ENCODE measurements around the gene MAGOH. TPM values are rescaled to one million over a fixed set of nuclear protein-coding genes. Genes with fewer than 3 reads are reported as not detected.

Gene MAGOH
- total RNA-seq, 1 donor from 2014 or later = 27.3 TPM

DNA sequence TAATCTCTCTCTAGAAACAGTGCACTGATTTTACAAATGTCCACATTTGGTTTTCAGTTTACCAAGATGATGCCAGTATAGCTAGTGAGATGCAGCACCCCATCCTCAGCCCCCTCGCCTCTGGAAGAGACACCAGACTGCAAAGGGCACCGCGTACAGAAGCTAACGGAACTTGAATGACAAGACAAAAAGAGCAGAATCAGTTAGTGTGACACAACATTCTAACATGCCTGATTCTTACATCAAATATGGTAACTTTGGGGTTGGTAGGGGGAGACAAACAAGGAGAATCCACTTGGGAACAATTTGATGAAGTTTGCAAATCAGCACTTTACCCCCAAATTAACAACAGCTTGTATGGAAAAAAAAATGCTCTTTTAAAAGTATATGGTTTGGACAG is 4.1 kb upstream of the MAGOH start:
- DNase-seq = no peak
- H3K27me3 Mint-ChIP-seq (ENCODE audit: unreplicated experiment) = peaks cover 13% of the 10 kb centered on the region

GRCh38 chr1:53241828-53242227 is 3.5 kb upstream of the MAGOH start:
- peaks cover 6% of the 10 kb centered on the region for H3K9me3 Mint-ChIP-seq (ENCODE audit: unreplicated experiment)
- no peak overlapping the region for H3K4me3 Mint-ChIP-seq (ENCODE audit: unreplicated experiment)
- no peaks in the 10 kb centered on the region for H3K36me3 Mint-ChIP-seq (ENCODE audit: unreplicated experiment)
- H3K27ac Mint-ChIP-seq (ENCODE audit: unreplicated experiment) = no peak overlapping the region
- TF ChIP-seq, protein P1, sequence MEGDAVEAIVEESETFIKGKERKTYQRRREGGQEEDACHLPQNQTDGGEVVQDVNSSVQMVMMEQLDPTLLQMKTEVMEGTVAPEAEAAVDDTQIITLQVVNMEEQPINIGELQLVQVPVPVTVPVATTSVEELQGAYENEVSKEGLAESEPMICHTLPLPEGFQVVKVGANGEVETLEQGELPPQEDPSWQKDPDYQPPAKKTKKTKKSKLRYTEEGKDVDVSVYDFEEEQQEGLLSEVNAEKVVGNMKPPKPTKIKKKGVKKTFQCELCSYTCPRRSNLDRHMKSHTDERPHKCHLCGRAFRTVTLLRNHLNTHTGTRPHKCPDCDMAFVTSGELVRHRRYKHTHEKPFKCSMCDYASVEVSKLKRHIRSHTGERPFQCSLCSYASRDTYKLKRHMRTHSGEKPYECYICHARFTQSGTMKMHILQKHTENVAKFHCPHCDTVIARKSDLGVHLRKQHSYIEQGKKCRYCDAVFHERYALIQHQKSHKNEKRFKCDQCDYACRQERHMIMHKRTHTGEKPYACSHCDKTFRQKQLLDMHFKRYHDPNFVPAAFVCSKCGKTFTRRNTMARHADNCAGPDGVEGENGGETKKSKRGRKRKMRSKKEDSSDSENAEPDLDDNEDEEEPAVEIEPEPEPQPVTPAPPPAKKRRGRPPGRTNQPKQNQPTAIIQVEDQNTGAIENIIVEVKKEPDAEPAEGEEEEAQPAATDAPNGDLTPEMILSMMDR (IDR thresholded peaks at IDR 0.05; ENCODE audit: partially characterized antibody, unreplicated experiment) = no peak
- H3K27me3 Mint-ChIP-seq (ENCODE audit: unreplicated experiment) = peaks cover 13% of the 10 kb centered on the region
- peaks cover 6% of the 10 kb centered on the region for H3K4me1 Mint-ChIP-seq (ENCODE audit: low read depth, unreplicated experiment)
- DNase-seq = no peak

More for the DNA sequence above, 4.1 kb upstream of the MAGOH start:
- peaks cover 6% of the 10 kb centered on the region for H3K9me3 Mint-ChIP-seq (ENCODE audit: unreplicated experiment)
- H3K4me3 Mint-ChIP-seq (ENCODE audit: unreplicated experiment) = no peak overlapping the region
- peaks cover 6% of the 10 kb centered on the region for H3K4me1 Mint-ChIP-seq (ENCODE audit: low read depth, unreplicated experiment)
- TF ChIP-seq, protein P1 (IDR thresholded peaks at IDR 0.05; ENCODE audit: partially characterized antibody, unreplicated experiment) = no peak
- H3K36me3 Mint-ChIP-seq (ENCODE audit: unreplicated experiment) = peaks cover under 1% of the 10 kb centered on the region
- no peak overlapping the region for H3K27ac Mint-ChIP-seq (ENCODE audit: unreplicated experiment)

DNA sequence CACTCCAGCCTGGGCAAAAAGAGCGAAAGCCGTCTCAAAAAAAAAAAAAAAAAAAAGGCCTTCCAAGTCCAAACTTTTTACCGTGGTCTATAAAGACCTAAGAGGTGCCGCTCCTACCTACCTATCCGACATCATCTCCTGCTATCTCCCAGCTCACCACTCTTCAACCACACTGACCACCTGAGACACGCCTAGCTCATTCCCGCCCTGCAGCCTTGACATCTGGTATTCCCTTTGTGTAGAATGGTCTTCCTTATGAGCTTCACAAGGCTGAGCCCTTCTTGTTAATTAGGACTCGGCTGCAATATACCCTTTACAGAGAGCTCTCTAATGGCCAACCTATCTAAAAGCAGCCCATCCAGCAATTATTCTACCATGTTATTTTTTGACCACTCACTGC is 680 bp downstream of the MAGOH start:
- Mint-ChIP-seq H3K27me3 (ENCODE audit: unreplicated experiment) (peaks cover 13% of the 10 kb centered on the region), H3K4me3 (ENCODE audit: unreplicated experiment) (peak overlapping the region; percentile 94), H3K36me3 (ENCODE audit: unreplicated experiment) (no peaks in the 10 kb centered on the region), H3K4me1 (ENCODE audit: low read depth, unreplicated experiment) (peaks cover 9% of the 10 kb centered on the region), H3K9me3 (ENCODE audit: unreplicated experiment) (peaks cover 3% of the 10 kb centered on the region), H3K27ac (ENCODE audit: unreplicated experiment) (peak overlapping the region; percentile 88)
- no peak for DNase-seq
- TF ChIP-seq, protein P1 (IDR thresholded peaks at IDR 0.05; ENCODE audit: partially characterized antibody, unreplicated experiment) = no peak

GRCh38 chr1:53220962-53221286 is 17.4 kb downstream of the MAGOH start:
- Mint-ChIP-seq H3K27me3 (ENCODE audit: unreplicated experiment) (peaks cover 3% of the 10 kb centered on the region), H3K27ac (ENCODE audit: unreplicated experiment) (peak overlapping the region; percentile 90), H3K4me1 (ENCODE audit: low read depth, unreplicated experiment) (peaks cover 4% of the 10 kb centered on the region), H3K9me3 (ENCODE audit: unreplicated experiment) (no peaks in the 10 kb centered on the region), H3K4me3 (ENCODE audit: unreplicated experiment) (peak overlapping the region; percentile 88), H3K36me3 (ENCODE audit: unreplicated experiment) (no peaks in the 10 kb centered on the region)
- TF ChIP-seq, protein P1 (IDR thresholded peaks at IDR 0.05; ENCODE audit: partially characterized antibody, unreplicated experiment) = no peak
- DNase-seq = no peak

- peak; percentile 98 for DNase-seq
- H3K36me3 Mint-ChIP-seq (ENCODE audit: unreplicated experiment) = no peaks in the 10 kb centered on the region
- peak within 1 kb of the TSS; percentile 90 for H3K27ac Mint-ChIP-seq (ENCODE audit: unreplicated experiment)
- peaks cover 3% of the 10 kb centered on the region for H3K27me3 Mint-ChIP-seq (ENCODE audit: unreplicated experiment)
- TF ChIP-seq, protein P1 (IDR thresholded peaks at IDR 0.05; ENCODE audit: partially characterized antibody, unreplicated experiment) = no peak
- H3K4me3 Mint-ChIP-seq (ENCODE audit: unreplicated experiment) = peak within 1 kb of the TSS; percentile 88
- peaks cover 4% of the 10 kb centered on the region for H3K4me1 Mint-ChIP-seq (ENCODE audit: low read depth, unreplicated experiment)
- H3K9me3 Mint-ChIP-seq (ENCODE audit: unreplicated experiment) = no peaks in the 10 kb centered on the region
Measured at GRCh38 chr1:53220171-53220961, 18.0 kb downstream of the MAGOH start, which contains the start of gene CZIB. Gene CZIB (minus strand): TSS chr1:53220634. CDS start chr1:53220575, 59 bp downstream.
